Endodermal cell (in vitro differentiated cells): Measurements from ENCODE around the gene PSMB5. TPM values are rescaled to one million over a fixed set of nuclear protein-coding genes. Genes with fewer than 3 reads are reported as not detected.

Source experiments
- DNase-seq: peaks from one replicate; pipeline ENCODE4 v3.0.0-alpha.2; 2017
- H3K27ac ChIP-seq: 2 replicates; pipeline ENCODE4 v1.5.1; 2013; ENCODE audit warnings: mild to moderate bottlenecking, low read depth, low read length, moderate library complexity
- H3K27me3 ChIP-seq: 2 replicates; pipeline ENCODE4 v1.6.1; 2013; ENCODE audit warnings: mild to moderate bottlenecking, low read length, moderate library complexity; ENCODE audit not compliant: insufficient read depth, control insufficient read depth, poor library complexity, severe bottlenecking
- H3K36me3 ChIP-seq: 2 replicates; pipeline ENCODE4 v1.7.0; 2013; ENCODE audit warnings: mild to moderate bottlenecking, low read length, moderate library complexity; ENCODE audit not compliant: control insufficient read depth, insufficient read depth
- H3K4me1 ChIP-seq: one replicate; pipeline ENCODE4 v1.7.0; 2013; ENCODE audit warnings: low read length; ENCODE audit not compliant: control insufficient read depth, insufficient read depth
- H3K4me3 ChIP-seq: 2 replicates; pipeline ENCODE4 v1.5.1; 2013; ENCODE audit warnings: mild to moderate bottlenecking, low read length, moderate library complexity
- H3K9ac ChIP-seq: 2 replicates; pipeline ENCODE4 v1.6.1; 2013; ENCODE audit warnings: mild to moderate bottlenecking, low read length, moderate library complexity; ENCODE audit not compliant: poor library complexity, severe bottlenecking; ENCODE audit errors: extremely low read depth
- H3K9me3 ChIP-seq: 2 replicates; pipeline ENCODE4 v1.6.1; 2013; ENCODE audit warnings: mild to moderate bottlenecking, low read length, moderate library complexity; ENCODE audit not compliant: control insufficient read depth
- H3K27ac Mint-ChIP-seq: 2 replicates; pipeline ENCODE4 v1.8.0; 2020; ENCODE audit warnings: mixed read lengths
- H3K27me3 Mint-ChIP-seq: 2 replicates; pipeline ENCODE4 v1.8.0; 2021; ENCODE audit warnings: mild to moderate bottlenecking, mixed read lengths; ENCODE audit not compliant: insufficient read depth
- H3K36me3 Mint-ChIP-seq: 2 replicates; pipeline ENCODE4 v1.8.0; 2020; ENCODE audit warnings: low read depth, mixed read lengths
- H3K4me1 Mint-ChIP-seq: 2 replicates; pipeline ENCODE4 v1.8.0; 2020; ENCODE audit warnings: mixed read lengths
- H3K4me3 Mint-ChIP-seq: 2 replicates; pipeline ENCODE4 v1.8.0; 2020; ENCODE audit warnings: mild to moderate bottlenecking, moderate library complexity, mixed read lengths
- H3K9me3 Mint-ChIP-seq: 2 replicates; pipeline ENCODE4 v1.8.0; 2020; ENCODE audit warnings: mild to moderate bottlenecking, mixed read lengths
- CTCF ChIP-seq: fragments of 200-600 bp; sonication (generic); conservative IDR thresholded peaks from 2 replicates; pipeline ENCODE4 v1.5.0; 2021; ENCODE audit warnings: antibody characterized with exemption, mild to moderate bottlenecking
- WGBS, 2 experiments: methylation state at CpG; one replicate each; pipeline versions ENCODE4 v1.1.5 to v1.1.7; 2013; ENCODE audit warnings: missing lambda C conversion rate in 2 of 2, mixed read lengths in 1 of 2; ENCODE audit not compliant: insufficient coverage in 1 of 2, insufficient read length in 1 of 2; 5-methylcytosine and 5-hydroxymethylcytosine counted together
- total RNA-seq, 2 donors: library from RNA; stranded (reverse); fragmentation: NEBNext Ultra II Directional in 1 of 2; extraction: Animal tissue kit (Norgen Biotek cat#: 25700) in 1 of 2; gene quantifications; 2 replicates in 1 of 2; 3 replicates in 1 of 2; pipeline ENCODE4 v1.2.1, GENCODE V29; 2021

Gene PSMB5
- total RNA-seq, 2 donors from 2014 or later: 227 to 257 TPM

- Mint-ChIP-seq H3K4me3 (peak overlapping the region; percentile 90), H3K27me3 (no peaks in the 10 kb centered on the region), H3K9me3 (no peaks in the 10 kb centered on the region), H3K27ac (peak overlapping the region; percentile 87), H3K36me3 (peaks cover 72% of the 10 kb centered on the region), H3K4me1 (peaks cover 56% of the 10 kb centered on the region)
- no peak overlapping the region for H3K27ac ChIP-seq
- no peaks in the 10 kb centered on the region for H3K27me3 ChIP-seq
- H3K4me3 ChIP-seq: peak overlapping the region; percentile 76
- peak; percentile 46 for DNase-seq
- 86 to 89% methylated on average over 7 to 12 of the region's 14 CpGs for WGBS, 2 experiments
- peaks cover 66% of the 10 kb centered on the region for H3K36me3 ChIP-seq
- no peak overlapping the region for H3K9ac ChIP-seq
- peaks cover 34% of the 10 kb centered on the region for H3K4me1 ChIP-seq
- H3K9me3 ChIP-seq: no peaks in the 10 kb centered on the region
- TF ChIP-seq CTCF: no peak
Measured at GRCh38 chr14:23067847-23068788, 33.4 kb upstream of the PSMB5 start.

DNA sequence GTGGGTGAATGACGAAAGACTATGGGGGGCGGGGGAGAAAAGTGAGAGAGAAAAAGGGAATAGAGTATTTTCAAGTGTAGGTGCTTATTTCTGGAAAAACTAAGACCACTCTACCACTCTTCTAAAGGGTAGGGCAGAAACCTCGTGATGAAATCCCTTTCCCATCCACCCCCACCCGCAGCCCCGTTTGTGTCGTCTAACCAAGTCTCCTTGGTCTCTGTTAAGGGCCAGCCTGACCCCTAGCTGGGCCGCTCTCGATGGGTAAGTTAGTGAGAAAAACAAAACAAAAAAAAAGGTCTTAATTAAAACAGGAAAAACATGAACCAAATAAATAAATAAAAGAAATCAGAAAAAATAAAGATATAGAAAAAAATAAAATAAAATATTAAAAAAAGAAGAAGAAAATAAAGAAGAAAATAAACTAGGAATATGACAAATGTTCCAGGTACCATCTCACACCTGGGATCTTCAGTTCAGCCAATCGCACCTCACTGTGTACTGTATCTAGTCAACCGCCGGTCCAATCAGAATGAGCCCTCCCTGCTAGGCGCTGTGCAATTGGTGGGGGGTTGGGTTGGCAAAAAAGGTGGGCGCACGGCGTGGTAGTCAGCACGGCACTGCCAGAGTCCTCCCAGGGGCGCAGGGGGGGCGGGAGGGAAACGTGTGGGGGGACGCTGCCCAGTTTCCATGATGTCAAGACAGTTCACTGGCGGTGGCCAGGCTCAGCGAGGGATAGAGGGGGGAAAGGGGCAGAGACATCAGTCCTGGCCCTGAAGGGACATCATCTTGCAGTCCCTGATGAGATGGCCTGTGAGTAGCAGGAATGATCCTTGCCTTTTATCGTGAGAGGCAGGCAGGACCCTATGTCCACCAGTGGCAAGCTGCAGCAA is 32.4 kb upstream of the PSMB5 start:
- Mint-ChIP-seq H3K4me3 (peak overlapping the region; percentile 90), H3K27ac (no peak overlapping the region), H3K36me3 (peaks cover 73% of the 10 kb centered on the region), H3K4me1 (peaks cover 46% of the 10 kb centered on the region), H3K9me3 (no peaks in the 10 kb centered on the region), H3K27me3 (no peaks in the 10 kb centered on the region)
- Histone ChIP-seq H3K4me1 (peaks cover 26% of the 10 kb centered on the region), H3K9me3 (no peaks in the 10 kb centered on the region), H3K27me3 (no peaks in the 10 kb centered on the region), H3K9ac (no peak overlapping the region), H3K36me3 (peaks cover 70% of the 10 kb centered on the region), H3K27ac (no peak overlapping the region), H3K4me3 (peak overlapping the region; percentile 76)
- peak; percentile 42 for DNase-seq
- TF ChIP-seq CTCF: no peak
- WGBS, 2 experiments: 95 to 100% methylated on average over 1 to 19 of the region's 23 CpGs

DNA sequence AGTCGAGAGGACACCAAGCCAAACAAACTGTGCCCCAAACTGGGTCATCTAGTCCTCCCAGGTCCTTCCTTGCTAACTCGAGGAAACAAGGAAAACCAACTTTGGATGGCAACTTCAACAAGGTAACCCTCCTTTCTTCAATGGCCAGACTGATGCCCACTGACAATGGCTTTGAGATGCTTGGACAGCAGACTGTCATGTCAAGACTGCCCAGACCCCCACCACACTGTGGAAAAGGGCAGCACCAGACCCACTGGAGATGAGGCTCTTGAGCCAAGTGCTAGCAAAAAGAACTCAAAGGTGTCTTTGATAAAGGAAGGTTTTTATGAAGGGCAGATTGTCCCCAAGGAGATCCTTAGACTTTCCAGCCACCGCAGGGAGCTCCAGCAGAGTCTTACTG is 31.7 kb upstream of the PSMB5 start:
- 93 to 96% methylated on average over 3 of the region's 3 CpGs for WGBS, 2 experiments
- no peak for TF ChIP-seq CTCF
- H3K9ac ChIP-seq: no peak overlapping the region
- no peaks in the 10 kb centered on the region for H3K9me3 ChIP-seq
- H3K27ac Mint-ChIP-seq: no peak overlapping the region
- H3K4me3 Mint-ChIP-seq: peak overlapping the region; percentile 21
- no peaks in the 10 kb centered on the region for H3K27me3 ChIP-seq
- H3K27me3 Mint-ChIP-seq: no peaks in the 10 kb centered on the region
- no peak overlapping the region for H3K27ac ChIP-seq
- peak; percentile 41 for DNase-seq
- H3K4me1 ChIP-seq: peaks cover 24% of the 10 kb centered on the region
- H3K9me3 Mint-ChIP-seq: no peaks in the 10 kb centered on the region
- H3K36me3 ChIP-seq: peaks cover 76% of the 10 kb centered on the region
- peaks cover 40% of the 10 kb centered on the region for H3K4me1 Mint-ChIP-seq
- peak overlapping the region; percentile 68 for H3K4me3 ChIP-seq
- peaks cover 76% of the 10 kb centered on the region for H3K36me3 Mint-ChIP-seq
